ENCODE results near the gene CTAGE1. TPM values are rescaled to one million over a fixed set of nuclear protein-coding genes. Genes with fewer than 3 reads are reported as not detected.
"Not testable (repeated sequence)": the region's sequence is repeated elsewhere in the genome, so short reads cannot be mapped to it uniquely, and the experiment has no call there.

CTAGE1 gene
- total and polyA plus RNA-seq, 2 donors from 2014 or later: not detected

DNA sequence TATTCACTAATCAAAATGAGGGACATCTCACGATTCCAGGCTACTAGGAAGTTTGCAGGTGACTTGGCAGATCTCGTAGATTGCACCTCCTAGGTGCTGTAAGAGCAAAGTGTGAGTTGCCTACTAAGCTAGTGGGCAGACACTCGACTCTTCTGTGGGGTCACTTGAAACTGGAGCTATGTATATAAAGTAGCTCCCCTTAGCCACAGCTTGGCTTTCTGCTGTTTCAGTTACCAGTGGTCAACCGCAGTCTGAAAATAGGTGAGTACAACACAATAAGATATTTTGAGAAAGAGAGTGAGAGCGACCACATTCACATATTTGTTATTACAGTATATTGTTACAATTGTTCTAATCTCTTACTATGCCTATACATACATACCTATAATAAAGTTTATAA, 23.3 kb downstream of the CTAGE1 start:
- FAIRE-seq (no peak), DNase-seq (no peak)
- no peaks in the 10 kb centered on the region for H3K36me3 ChIP-seq (ENCODE audit: control insufficient read depth in 2 of 3, insufficient read depth in 3 of 3, low read length in 3 of 3)
- H3K9me3 ChIP-seq (ENCODE audit: control insufficient read depth in 2 of 3, insufficient read depth in 1 of 3, low read length in 3 of 3): no peaks in the 10 kb centered on the region
- no peak overlapping the region for H3K9ac ChIP-seq (ENCODE audit: low read length in 3 of 3)
- TF ChIP-seq CTCF (IDR thresholded peaks at IDR 0.05; ENCODE audit: borderline replicate concordance, extremely low read depth, insufficient read depth): no peak
- no peak overlapping the region for H3K4me3 ChIP-seq (ENCODE audit: low read length in 3 of 3)
- intact Hi-C loops (cut with DNase I): no loop called here
- no peak overlapping the region for H3K27ac ChIP-seq (ENCODE audit: low read depth in 2 of 2, low read length in 2 of 2)
- H3K4me1 ChIP-seq (ENCODE audit: control insufficient read depth in 2 of 3, insufficient read depth in 2 of 3, low read depth in 1 of 3, low read length in 3 of 3): no peaks in the 10 kb centered on the region
- H3K27me3 ChIP-seq (ENCODE audit: control insufficient read depth, insufficient read depth, low read length): no peaks in the 10 kb centered on the region

GRCh38 chr18:22393164-22393563, 24.6 kb downstream of the CTAGE1 start:
- H3K4me3 ChIP-seq (ENCODE audit: low read length in 3 of 3); FAIRE-seq; H3K9ac ChIP-seq (ENCODE audit: low read length in 3 of 3); H3K27me3 ChIP-seq (ENCODE audit: control insufficient read depth, insufficient read depth, low read length); H3K9me3 ChIP-seq (ENCODE audit: control insufficient read depth in 2 of 3, insufficient read depth in 1 of 3, low read length in 3 of 3); H3K27ac ChIP-seq (ENCODE audit: low read depth in 2 of 2, low read length in 2 of 2); intact Hi-C loops (cut with DNase I); H3K36me3 ChIP-seq (ENCODE audit: control insufficient read depth in 2 of 3, insufficient read depth in 3 of 3, low read length in 3 of 3); H3K4me1 ChIP-seq (ENCODE audit: control insufficient read depth in 2 of 3, insufficient read depth in 2 of 3, low read depth in 1 of 3, low read length in 3 of 3); DNase-seq: not testable (repeated sequence)

GRCh38 chr18:22391407-22392345, 26.0 kb downstream of the CTAGE1 start:
- intact Hi-C loops (cut with DNase I): no loop called here
- Histone ChIP-seq H3K9me3 (ENCODE audit: control insufficient read depth in 2 of 3, insufficient read depth in 1 of 3, low read length in 3 of 3) (no peaks in the 10 kb centered on the region), H3K4me1 (ENCODE audit: control insufficient read depth in 2 of 3, insufficient read depth in 2 of 3, low read depth in 1 of 3, low read length in 3 of 3) (no peaks in the 10 kb centered on the region), H3K36me3 (ENCODE audit: control insufficient read depth in 2 of 3, insufficient read depth in 3 of 3, low read length in 3 of 3) (no peaks in the 10 kb centered on the region), H3K27ac (ENCODE audit: low read depth in 2 of 2, low read length in 2 of 2) (no peak overlapping the region), H3K9ac (ENCODE audit: low read length in 3 of 3) (no peak overlapping the region), H3K27me3 (ENCODE audit: control insufficient read depth, insufficient read depth, low read length) (no peaks in the 10 kb centered on the region), H3K4me3 (ENCODE audit: low read length in 3 of 3) (no peak overlapping the region)
- DNase-seq: peak; percentile 41 to 76 (median 63)
- FAIRE-seq: no peak
- TF ChIP-seq CTCF (IDR thresholded peaks at IDR 0.05; ENCODE audit: borderline replicate concordance, extremely low read depth, insufficient read depth): no peak

GRCh38 chr18:22387787-22388186, 29.9 kb downstream of the CTAGE1 start:
- intact Hi-C loops (cut with DNase I): no loop called here
- Histone ChIP-seq H3K4me3 (ENCODE audit: low read length in 3 of 3) (no peak overlapping the region), H3K9ac (ENCODE audit: low read length in 3 of 3) (no peak overlapping the region), H3K36me3 (ENCODE audit: control insufficient read depth in 2 of 3, insufficient read depth in 3 of 3, low read length in 3 of 3) (no peaks in the 10 kb centered on the region), H3K27ac (ENCODE audit: low read depth in 2 of 2, low read length in 2 of 2) (no peak overlapping the region), H3K9me3 (ENCODE audit: control insufficient read depth in 2 of 3, insufficient read depth in 1 of 3, low read length in 3 of 3) (no peaks in the 10 kb centered on the region), H3K27me3 (ENCODE audit: control insufficient read depth, insufficient read depth, low read length) (no peaks in the 10 kb centered on the region), H3K4me1 (ENCODE audit: control insufficient read depth in 2 of 3, insufficient read depth in 2 of 3, low read depth in 1 of 3, low read length in 3 of 3) (no peaks in the 10 kb centered on the region)
- no peak for TF ChIP-seq CTCF (IDR thresholded peaks at IDR 0.05; ENCODE audit: borderline replicate concordance, extremely low read depth, insufficient read depth)
- DNase-seq (no peak), FAIRE-seq (no peak)

Measured in kidney (tissue), 14 donors.